CD4-positive, alpha-beta T cell (primary cell): ENCODE results near the gene CERT1. TPM values are rescaled to one million over a fixed set of nuclear protein-coding genes. Genes with fewer than 3 reads are reported as not detected.
"Not testable (repeated sequence)": the region's sequence is repeated elsewhere in the genome, so short reads cannot be mapped to it uniquely, and the experiment has no call there.

Experiments
- ATAC-seq: fragments of 200-7000 bp; cut with Tn5 transposase; one replicate; pipeline ENCODE4 v1.10.0; 2022; ENCODE audit warnings: mild to moderate bottlenecking; ENCODE audit not compliant: poor library complexity
- CTCF ChIA-PET: fragments of 350-600 bp; sonication (Branson Sonifier 250); formaldehyde crosslinking; loops from one replicate; lab custom pipeline; 2021; ENCODE audit warnings: antibody characterized with exemption, inconsistent platforms; lab: Charles Lee
- POLR2A ChIA-PET: fragments of 350-600 bp; sonication (Branson Sonifier 250); formaldehyde crosslinking; loops from one replicate; lab custom pipeline; 2021; ENCODE audit warnings: antibody characterized with exemption, inconsistent platforms; lab: Charles Lee
- DNase-seq, 14 experiments: peaks; one replicate each; pipeline ENCODE4 v3.0.0-alpha.2; 2013 to 2020; ENCODE audit warnings: mixed read lengths in 2 of 14
- H3K27ac ChIP-seq, 2 donors: one replicate each; pipeline versions ENCODE4 v1.5.1 to v1.7.0; 2013; ENCODE audit warnings: low read length in 2 of 2, low read depth in 1 of 2, mild to moderate bottlenecking in 1 of 2
- H3K27me3 ChIP-seq, 2 experiments: 1 replicate in 1 of 2; 2 replicates in 1 of 2; pipeline versions ENCODE4 v1.6.1 to v1.7.0; 2013; ENCODE audit warnings: low read length in 2 of 2, control low read depth in 1 of 2, mild to moderate bottlenecking in 1 of 2, moderate library complexity in 1 of 2; ENCODE audit not compliant: insufficient read depth in 2 of 2, control insufficient read depth in 1 of 2
- H3K36me3 ChIP-seq: one replicate; pipeline ENCODE4 v1.6.1; 2013; ENCODE audit warnings: low read length, control low read depth; ENCODE audit not compliant: insufficient read depth
- H3K4me1 ChIP-seq: one replicate; pipeline ENCODE4 v1.6.1; 2013; ENCODE audit warnings: low read length, control low read depth; ENCODE audit not compliant: insufficient read depth
- H3K4me3 ChIP-seq: one replicate; pipeline ENCODE4 v1.5.1; 2013; ENCODE audit warnings: mild to moderate bottlenecking, low read length, moderate library complexity
- H3K9me3 ChIP-seq, 2 experiments: 1 replicate in 1 of 2; 2 replicates in 1 of 2; pipeline versions ENCODE4 v1.6.1 to v1.7.0; 2013; ENCODE audit warnings: low read length in 2 of 2, mild to moderate bottlenecking in 2 of 2, control low read depth in 1 of 2, moderate library complexity in 1 of 2; ENCODE audit not compliant: control insufficient read depth in 1 of 2, insufficient read depth in 1 of 2
- H3K27ac Mint-ChIP-seq: one replicate; pipeline ENCODE4 v1.8.0; 2020; ENCODE audit warnings: mixed read lengths
- H3K27me3 Mint-ChIP-seq: one replicate; pipeline ENCODE4 v1.8.0; 2021; ENCODE audit warnings: mixed read lengths
- H3K36me3 Mint-ChIP-seq: one replicate; pipeline ENCODE4 v1.8.0; 2021; ENCODE audit warnings: low read depth, mixed read lengths
- H3K4me1 Mint-ChIP-seq: one replicate; pipeline ENCODE4 v1.8.0; 2021; ENCODE audit warnings: low read depth, mixed read lengths
- H3K4me3 Mint-ChIP-seq: one replicate; pipeline ENCODE4 v1.8.0; 2020; ENCODE audit warnings: mild to moderate bottlenecking, mixed read lengths
- H3K9me3 Mint-ChIP-seq: one replicate; pipeline ENCODE4 v1.8.0; 2020; ENCODE audit warnings: mixed read lengths
- intact Hi-C, 2 experiments: fragments of 100-400 bp; cut with DNase I in 1 of 2; cut with micrococcal nuclease in 1 of 2; formaldehyde crosslinking; loops; one replicate each; pipeline versions ENCODE4 v1.15.1 to v1.9.0; 2023 to 2025; cut with DNase I, micrococcal nuclease
- total RNA-seq, 174 experiments: library from RNA in 2 of 174; stranded (reverse) in 2 of 174; gene quantifications; one replicate each; pipeline ENCODE4 v1.2.3 and lab custom pipeline; 2021 to 2026
- TF ChIP-seq, protein P1 (sequence below): fragments of 200-600 bp; IDR thresholded peaks from one replicate; pipeline ENCODE4 v1.8.0; 2022; ENCODE audit warnings: antibody characterized with exemption, mild to moderate bottlenecking

CERT1 gene
- total RNA-seq, 2 experiments from 2014 or later = 26.5 to 28.7 TPM

DNA sequence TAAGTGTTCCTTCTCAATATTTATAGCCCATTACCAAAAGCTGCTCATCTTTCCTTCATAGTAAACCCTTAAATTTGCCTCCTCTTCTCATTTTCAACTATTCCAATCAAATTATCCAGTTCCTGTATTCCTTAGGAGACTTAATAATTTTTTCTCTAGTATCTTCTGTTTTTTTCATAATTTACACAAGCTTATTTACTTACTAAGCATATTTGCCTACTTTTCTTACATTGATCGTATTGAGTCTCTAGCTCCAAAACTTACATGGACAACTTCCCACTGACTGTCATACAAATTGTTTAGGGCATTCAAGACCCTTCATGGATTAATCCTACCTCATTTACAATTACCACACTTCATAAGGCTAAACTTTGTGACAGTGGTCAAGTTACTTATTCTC is 3.6 kb downstream of the CERT1 start:
- no peak overlapping the region for H3K4me3 ChIP-seq
- H3K27me3 ChIP-seq = no peaks in the 10 kb centered on the region
- no peak overlapping the region for H3K27ac Mint-ChIP-seq
- no peaks in the 10 kb centered on the region for H3K9me3 ChIP-seq
- intact Hi-C loops = no loop called here
- TF ChIP-seq, protein P1, sequence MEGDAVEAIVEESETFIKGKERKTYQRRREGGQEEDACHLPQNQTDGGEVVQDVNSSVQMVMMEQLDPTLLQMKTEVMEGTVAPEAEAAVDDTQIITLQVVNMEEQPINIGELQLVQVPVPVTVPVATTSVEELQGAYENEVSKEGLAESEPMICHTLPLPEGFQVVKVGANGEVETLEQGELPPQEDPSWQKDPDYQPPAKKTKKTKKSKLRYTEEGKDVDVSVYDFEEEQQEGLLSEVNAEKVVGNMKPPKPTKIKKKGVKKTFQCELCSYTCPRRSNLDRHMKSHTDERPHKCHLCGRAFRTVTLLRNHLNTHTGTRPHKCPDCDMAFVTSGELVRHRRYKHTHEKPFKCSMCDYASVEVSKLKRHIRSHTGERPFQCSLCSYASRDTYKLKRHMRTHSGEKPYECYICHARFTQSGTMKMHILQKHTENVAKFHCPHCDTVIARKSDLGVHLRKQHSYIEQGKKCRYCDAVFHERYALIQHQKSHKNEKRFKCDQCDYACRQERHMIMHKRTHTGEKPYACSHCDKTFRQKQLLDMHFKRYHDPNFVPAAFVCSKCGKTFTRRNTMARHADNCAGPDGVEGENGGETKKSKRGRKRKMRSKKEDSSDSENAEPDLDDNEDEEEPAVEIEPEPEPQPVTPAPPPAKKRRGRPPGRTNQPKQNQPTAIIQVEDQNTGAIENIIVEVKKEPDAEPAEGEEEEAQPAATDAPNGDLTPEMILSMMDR = no peak
- no peak overlapping the region for H3K27ac ChIP-seq
- peaks cover 16% of the 10 kb centered on the region for H3K4me1 ChIP-seq
- POLR2A ChIA-PET = no interaction called here
- H3K9me3 Mint-ChIP-seq = no peaks in the 10 kb centered on the region
- no peaks in the 10 kb centered on the region for H3K36me3 ChIP-seq
- H3K27me3 Mint-ChIP-seq = no peaks in the 10 kb centered on the region
- peaks cover 39% of the 10 kb centered on the region for H3K36me3 Mint-ChIP-seq
- H3K4me1 Mint-ChIP-seq = peaks cover 84% of the 10 kb centered on the region
- ATAC-seq = no peak
- CTCF ChIA-PET = no interaction called here
- no peak overlapping the region for H3K4me3 Mint-ChIP-seq
- no peak for DNase-seq

DNA sequence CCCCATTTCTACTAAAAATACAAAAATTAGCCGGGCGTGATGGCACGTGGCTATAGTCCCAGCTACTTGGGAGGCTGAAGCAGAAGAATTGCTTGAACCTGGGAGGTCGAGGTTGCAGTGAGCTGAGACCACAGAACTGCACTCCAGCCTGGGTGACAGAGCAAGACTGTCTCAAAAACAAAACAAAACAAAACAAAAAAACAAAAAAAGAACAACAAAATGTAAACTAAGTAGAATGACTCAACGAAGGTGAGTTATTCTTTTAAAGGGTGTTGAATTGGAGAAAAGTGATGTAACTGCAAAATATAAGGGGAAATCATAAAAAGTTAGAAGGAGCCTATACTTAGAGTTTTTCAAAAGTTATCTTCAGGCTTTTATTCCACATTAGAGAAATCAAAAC is 6.3 kb downstream of the CERT1 start:
- Mint-ChIP-seq H3K4me1 (peaks cover 65% of the 10 kb centered on the region), H3K36me3 (peaks cover 44% of the 10 kb centered on the region)
- H3K4me1 ChIP-seq, H3K4me3 ChIP-seq, intact Hi-C loops, DNase-seq, H3K27me3 Mint-ChIP-seq, H3K27me3 ChIP-seq, H3K27ac Mint-ChIP-seq, H3K36me3 ChIP-seq, CTCF ChIA-PET, POLR2A ChIA-PET, ATAC-seq, H3K9me3 ChIP-seq, H3K9me3 Mint-ChIP-seq, H3K4me3 Mint-ChIP-seq, H3K27ac ChIP-seq: not testable (repeated sequence)

DNA sequence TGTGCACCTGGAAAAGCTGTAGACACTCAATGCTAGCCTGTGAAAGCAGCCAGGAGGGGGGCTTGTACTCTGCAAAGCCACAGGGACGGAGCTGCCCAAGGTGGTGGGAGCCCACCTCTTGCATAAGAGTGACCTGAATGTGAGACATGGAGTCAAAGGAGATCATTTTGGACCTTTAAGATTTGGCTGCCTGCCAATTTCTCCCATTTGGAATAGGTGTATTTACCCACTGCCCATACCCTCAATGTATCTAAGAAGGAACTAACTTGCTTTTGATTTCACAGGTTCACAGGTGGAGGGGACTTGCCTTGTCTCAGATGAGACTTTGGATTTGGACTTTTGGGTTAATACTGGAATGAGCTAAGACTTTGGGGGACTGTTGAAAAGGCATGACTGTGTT is 12.6 kb downstream of the CERT1 start:
- H3K36me3 ChIP-seq = peaks cover 18% of the 10 kb centered on the region
- intact Hi-C loops, H3K4me3 ChIP-seq, H3K27ac Mint-ChIP-seq, H3K4me3 Mint-ChIP-seq, POLR2A ChIA-PET, H3K9me3 Mint-ChIP-seq, H3K27me3 Mint-ChIP-seq, H3K4me1 ChIP-seq, H3K27ac ChIP-seq, DNase-seq, ATAC-seq, H3K27me3 ChIP-seq, H3K9me3 ChIP-seq: not testable (repeated sequence)
- peaks cover 74% of the 10 kb centered on the region for H3K36me3 Mint-ChIP-seq
- H3K4me1 Mint-ChIP-seq = peaks cover 23% of the 10 kb centered on the region
- CTCF ChIA-PET = interaction anchor here (0.6 kb wide), 1 partner anchor 962 kb away, joined by 3 read pairs; no protein-coding TSS in a partner anchor

DNA sequence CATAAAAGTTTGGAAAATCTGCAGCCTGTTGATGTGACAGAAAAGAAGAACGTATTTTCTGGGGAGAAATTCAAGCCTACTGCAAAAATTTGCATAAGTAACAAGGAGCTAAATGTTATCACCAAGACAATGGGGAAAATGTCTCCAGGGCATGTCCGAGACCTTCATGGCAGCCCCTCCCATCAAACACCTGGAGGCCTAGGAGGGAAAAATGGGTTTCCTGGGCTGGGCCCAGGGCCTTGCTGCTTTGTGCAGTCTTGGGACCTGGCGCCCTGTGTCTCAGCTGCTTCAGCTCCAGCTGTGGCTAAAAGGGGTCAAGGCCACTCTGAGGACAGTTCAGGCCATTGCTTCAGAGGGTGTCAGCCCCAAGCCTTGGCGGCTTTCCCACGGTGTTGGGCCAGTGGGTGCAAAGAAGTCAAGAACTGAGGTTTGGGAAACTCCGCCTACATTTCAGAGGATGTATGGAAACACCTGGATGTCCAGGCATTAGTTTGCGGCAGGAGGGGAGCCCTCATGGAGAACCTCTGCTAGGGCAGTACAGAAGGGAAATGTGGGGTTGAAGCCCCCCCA is 13.1 kb downstream of the CERT1 start:
- Histone ChIP-seq H3K36me3 (peaks cover 18% of the 10 kb centered on the region), H3K4me3 (no peak overlapping the region), H3K27ac (no peak overlapping the region), H3K4me1 (no peaks in the 10 kb centered on the region), H3K27me3 (no peaks in the 10 kb centered on the region), H3K9me3 (peaks cover 0 to 3% of the 10 kb centered on the region in 2 experiments)
- Mint-ChIP-seq H3K4me1 (peaks cover 17% of the 10 kb centered on the region), H3K9me3 (no peaks in the 10 kb centered on the region), H3K27ac (no peak overlapping the region), H3K27me3 (no peaks in the 10 kb centered on the region), H3K36me3 (peaks cover 75% of the 10 kb centered on the region), H3K4me3 (no peak overlapping the region)
- ChIA-PET CTCF (interaction anchor here (0.6 kb wide), 1 partner anchor 962 kb away, joined by 3 read pairs; no protein-coding TSS in a partner anchor), POLR2A (no interaction called here)
- TF ChIP-seq, protein P1 = no peak
- ATAC-seq = no peak
- no peak for DNase-seq
- intact Hi-C loops = no loop called here
